RWPE1 (cell line): Measurements from ENCODE around the gene ARHGAP28.
"Not testable (repeated sequence)": the region's sequence is repeated elsewhere in the genome, so short reads cannot be mapped to it uniquely, and the experiment has no call there.

ENCODE experiments used
- CTCF ChIA-PET: fragments of 350-600 bp; sonication (Branson Sonifier 250); formaldehyde crosslinking; extraction: SDS; loops from one replicate; lab custom pipeline; 2021; lab: Yijun Ruan, JAX
- POLR2A ChIA-PET: fragments of 400-600 bp; formaldehyde crosslinking; extraction: SDS; loops from one replicate; lab custom pipeline; 2020; ENCODE audit warnings: antibody characterized with exemption; ENCODE audit not compliant: low non-redundant PET; lab: Yijun Ruan, JAX
- DNase-seq: peaks from one replicate; pipeline ENCODE4 v3.0.0; 2012; ENCODE audit warnings: low spot score
- H3K27ac ChIP-seq: fragments of 450-650 bp; 2 replicates; pipeline ENCODE4 v1.5.1; 2017
- CTCF ChIP-seq: fragments of 450-650 bp; conservative IDR thresholded peaks from 2 replicates; pipeline ENCODE4 v1.5.1; 2017; ENCODE audit warnings: low read depth, mild to moderate bottlenecking

ARHGAP28 gene

GRCh38 chr18:6795307-6795706, 65.8 kb downstream of the ARHGAP28 start:
- POLR2A ChIA-PET: no interaction called here
- H3K27ac ChIP-seq: no peak overlapping the region
- CTCF ChIA-PET: interaction anchor here (0.6 kb wide), 1 partner anchor 808 kb away, joined by 3 read pairs; no protein-coding TSS in a partner anchor
- TF ChIP-seq CTCF: no peak
- DNase-seq: no peak

GRCh38 chr18:6796511-6796910, 67.0 kb downstream of the ARHGAP28 start:
- ChIA-PET POLR2A (no interaction called here), CTCF (no interaction called here)
- DNase-seq: no peak
- no peak for TF ChIP-seq CTCF
- H3K27ac ChIP-seq: no peak overlapping the region

- ChIA-PET CTCF (no interaction called here), POLR2A (no interaction called here)
- no peak for TF ChIP-seq CTCF
- H3K27ac ChIP-seq: no peak overlapping the region
- no peak for DNase-seq
These were observed 67.7 kb downstream of the ARHGAP28 start for GRCh38 chr18:6797171-6797570.

- no peak for TF ChIP-seq CTCF
- ChIA-PET POLR2A (no interaction called here), CTCF (no interaction called here)
- H3K27ac ChIP-seq: no peak overlapping the region
- no peak for DNase-seq
These were observed 69.4 kb downstream of the ARHGAP28 start for GRCh38 chr18:6798896-6799295.

GRCh38 chr18:6800309-6800708, 70.8 kb downstream of the ARHGAP28 start:
- CTCF ChIA-PET, POLR2A ChIA-PET, DNase-seq, H3K27ac ChIP-seq: not testable (repeated sequence)

- TF ChIP-seq CTCF: no peak
- ChIA-PET CTCF (no interaction called here), POLR2A (interaction anchor here (0.6 kb wide), 1 partner anchor 331 kb away, joined by 4 read pairs; no protein-coding TSS in a partner anchor)
- DNase-seq: no peak
- H3K27ac ChIP-seq: no peak overlapping the region
These were observed 78.2 kb downstream of the ARHGAP28 start for GRCh38 chr18:6807515-6808257.

GRCh38 chr18:6810191-6810590, 80.7 kb downstream of the ARHGAP28 start:
- DNase-seq: no peak
- no peak overlapping the region for H3K27ac ChIP-seq
- no peak for TF ChIP-seq CTCF
- POLR2A ChIA-PET: no interaction called here
- CTCF ChIA-PET: no interaction called here
